ENCODE results near the gene CLP1. TPM values are rescaled to one million over a fixed set of nuclear protein-coding genes. Genes with fewer than 3 reads are reported as not detected.
"Not testable (repeated sequence)": the region's sequence is repeated elsewhere in the genome, so short reads cannot be mapped to it uniquely, and the experiment has no call there.

The CLP1 gene
- total and polyA plus RNA-seq, 2 experiments from 2014 or later = 16.4 to 21.0 TPM

DNA sequence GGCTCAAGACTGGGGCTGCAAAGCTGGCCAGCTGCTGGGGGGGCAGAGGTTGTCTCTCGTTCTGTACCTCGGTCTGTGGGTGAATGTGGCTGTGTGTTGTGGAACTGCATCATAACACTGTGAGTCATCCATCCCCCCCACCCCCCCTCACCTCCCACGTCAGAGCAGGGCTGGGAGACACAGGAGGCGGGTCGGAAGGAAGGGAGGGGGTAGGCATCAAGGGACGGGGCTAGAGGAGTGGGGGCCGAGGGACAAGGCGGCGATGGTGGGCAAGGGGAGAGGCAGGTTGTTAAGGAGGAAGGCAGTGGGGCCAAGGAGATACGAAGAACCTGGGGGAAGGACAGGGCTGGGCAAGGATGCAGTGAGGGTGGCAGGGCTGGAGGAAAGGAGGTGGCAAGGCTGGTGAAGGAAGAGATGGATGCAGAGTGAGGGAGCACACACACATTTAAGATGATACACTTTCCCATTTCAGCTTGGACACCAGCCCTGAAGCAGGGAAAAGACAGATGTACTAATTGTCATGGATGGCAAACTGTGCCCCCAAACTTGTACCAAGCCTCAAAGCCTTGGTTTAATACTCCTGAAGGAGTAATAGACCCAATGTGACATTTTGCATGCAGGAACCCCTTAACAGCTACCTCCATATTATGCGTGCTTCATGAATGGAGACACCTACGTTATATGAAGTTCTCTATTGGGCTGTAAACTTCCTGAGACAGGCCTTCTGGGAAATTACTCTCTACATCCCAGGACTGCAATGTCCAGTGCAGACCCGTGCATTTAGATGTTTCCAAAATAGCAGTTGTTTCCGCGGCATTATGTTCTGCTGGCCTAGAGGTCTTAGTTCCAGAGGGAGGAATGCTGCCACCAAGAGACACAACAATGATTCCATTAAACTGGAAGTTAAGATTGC is 7.5 kb upstream of the CLP1 start, which contains the start of gene YPEL4:
YPEL4 (minus strand) TSS at position 87 of the 913 bp plus-strand sequence. CDS start 2,805 bp downstream, outside the sequence.
- H3K4me2 ChIP-seq (ENCODE audit: unreplicated experiment) = peak within 1 kb of the TSS; percentile 98
- H3F3A ChIP-seq (ENCODE audit: insufficient read depth) = peaks cover 11% of the 10 kb centered on the region; the same call in 1 of the 2 replicates
- H3K4me3 ChIP-seq = peak within 1 kb of the TSS; percentile 79
- in situ Hi-C loops (cut with MboI) = no loop called here
- H3K4me1 ChIP-seq (ENCODE audit: insufficient read depth) = peaks cover 26% of the 10 kb centered on the region
- H3K9me3 ChIP-seq (ENCODE audit: low read depth) = no peaks in the 10 kb centered on the region
- no peaks in the 10 kb centered on the region for H3K9me2 ChIP-seq (ENCODE audit: insufficient read depth)
- H3K36me3 ChIP-seq (ENCODE audit: low read depth) = no peaks in the 10 kb centered on the region
- no peaks in the 10 kb centered on the region for H3K27me3 ChIP-seq (replicated peaks; ENCODE audit: insufficient read depth)
- H2AFZ ChIP-seq = peak within 1 kb of the TSS; percentile 51; the same call in 1 of the 2 replicates
- peak within 1 kb of the TSS; percentile 70 for H3K9ac ChIP-seq
- WGBS, 2 experiments (ENCODE audit: low coverage in 1 of 2, low lambda C conversion rate in 2 of 2, missing lambda C conversion rate in 2 of 2) = 7 to 18% methylated on average over 6 to 15 of the region's 15 CpGs
- H4K20me1 ChIP-seq (ENCODE audit: insufficient read depth) = no peaks in the 10 kb centered on the region; the same call in 1 of the 2 replicates
- TF ChIP-seq EZH2 (IDR thresholded peaks at IDR 0.05; ENCODE audit: insufficient read depth, poor library complexity, severe bottlenecking) (no peak), EZH2phosphoT487 (IDR thresholded peaks at IDR 0.05; ENCODE audit: insufficient read depth, low read depth) (no peak)
- H3K27ac ChIP-seq = peak within 1 kb of the TSS; percentile 38; the same call in 1 of the 2 replicates
- H3K79me2 ChIP-seq (ENCODE audit: insufficient read depth) = no peaks in the 10 kb centered on the region
- peak; percentile 88 for DNase-seq

DNA sequence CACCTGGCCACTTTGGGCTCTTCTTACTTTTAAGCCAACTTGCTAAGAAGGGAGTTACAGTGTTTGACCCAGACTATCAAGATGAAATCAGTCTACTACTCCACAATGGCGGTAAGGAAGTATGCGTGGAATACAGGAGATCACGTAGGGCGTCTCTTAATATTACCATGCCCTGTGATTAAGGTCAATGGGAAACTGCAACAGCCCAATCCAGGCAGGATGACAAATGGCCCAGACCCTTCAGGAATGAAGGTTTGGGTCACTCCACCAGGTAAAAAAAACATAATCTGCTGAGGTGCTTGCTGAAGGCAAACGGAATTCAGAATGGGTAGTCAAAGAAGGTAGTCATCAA is 6.8 kb upstream of the CLP1 start:
- Histone ChIP-seq H3K4me2 (ENCODE audit: unreplicated experiment) (no peak overlapping the region), H2AFZ (no peak overlapping the region), H3K27ac (no peak overlapping the region), H3K36me3 (ENCODE audit: low read depth) (no peaks in the 10 kb centered on the region), H3K9me2 (ENCODE audit: insufficient read depth) (no peaks in the 10 kb centered on the region), H3F3A (ENCODE audit: insufficient read depth) (peaks cover 11% of the 10 kb centered on the region; the same call in 1 of the 2 replicates), H3K4me1 (ENCODE audit: insufficient read depth) (peaks cover 26% of the 10 kb centered on the region), H3K9ac (no peak overlapping the region), H3K79me2 (ENCODE audit: insufficient read depth) (no peaks in the 10 kb centered on the region), H3K9me3 (ENCODE audit: low read depth) (no peaks in the 10 kb centered on the region), H3K4me3 (no peak overlapping the region), H3K27me3 (replicated peaks; ENCODE audit: insufficient read depth) (no peaks in the 10 kb centered on the region), H4K20me1 (ENCODE audit: insufficient read depth) (no peaks in the 10 kb centered on the region)
- 46 to 50% methylated on average over 5 of the region's 5 CpGs for WGBS, 2 experiments (ENCODE audit: low coverage in 1 of 2, low lambda C conversion rate in 2 of 2, missing lambda C conversion rate in 2 of 2)
- in situ Hi-C loops (cut with MboI) = no loop called here
- no peak for TF ChIP-seq EZH2phosphoT487 (IDR thresholded peaks at IDR 0.05; ENCODE audit: insufficient read depth, low read depth)
- TF ChIP-seq EZH2 (IDR thresholded peaks at IDR 0.05; ENCODE audit: insufficient read depth, poor library complexity, severe bottlenecking) = no peak
- no peak for DNase-seq

DNA sequence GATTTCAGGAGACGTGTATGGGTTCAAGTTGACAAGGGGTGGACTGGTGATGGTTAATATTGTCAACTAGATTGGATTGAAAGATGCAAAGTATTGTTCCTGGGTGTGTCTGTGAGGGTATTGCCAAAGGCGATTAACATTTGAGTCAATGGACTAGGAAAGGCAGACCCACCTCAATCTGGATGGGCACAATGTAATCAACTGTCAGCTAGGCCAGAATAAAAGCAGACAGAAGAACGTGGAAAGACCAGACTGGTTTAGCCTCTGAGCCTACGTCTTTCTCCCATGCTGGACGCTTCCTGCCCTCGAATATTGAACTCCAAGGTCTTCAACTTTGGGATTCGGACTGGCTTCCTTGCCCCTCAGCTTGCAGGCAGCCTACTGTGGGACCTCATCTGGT is 6.2 kb upstream of the CLP1 start:
- H3K4me2 ChIP-seq (ENCODE audit: unreplicated experiment) = no peak overlapping the region
- H2AFZ ChIP-seq = no peak overlapping the region
- peaks cover 11% of the 10 kb centered on the region for H3F3A ChIP-seq (ENCODE audit: insufficient read depth)
- no peaks in the 10 kb centered on the region for H3K36me3 ChIP-seq (ENCODE audit: low read depth)
- TF ChIP-seq EZH2phosphoT487 (IDR thresholded peaks at IDR 0.05; ENCODE audit: insufficient read depth, low read depth) = no peak
- TF ChIP-seq EZH2 (IDR thresholded peaks at IDR 0.05; ENCODE audit: insufficient read depth, poor library complexity, severe bottlenecking) = no peak
- WGBS, 2 experiments (ENCODE audit: low coverage in 1 of 2, low lambda C conversion rate in 2 of 2, missing lambda C conversion rate in 2 of 2) = 50% methylated on average over 7 of the region's 7 CpGs
- no peak overlapping the region for H3K9ac ChIP-seq
- peaks cover 26% of the 10 kb centered on the region for H3K4me1 ChIP-seq (ENCODE audit: insufficient read depth)
- H4K20me1 ChIP-seq (ENCODE audit: insufficient read depth) = no peaks in the 10 kb centered on the region
- no peak for DNase-seq
- H3K79me2 ChIP-seq (ENCODE audit: insufficient read depth) = no peaks in the 10 kb centered on the region
- in situ Hi-C loops (cut with MboI) = no loop called here
- no peak overlapping the region for H3K27ac ChIP-seq
- H3K27me3 ChIP-seq (replicated peaks; ENCODE audit: insufficient read depth) = no peaks in the 10 kb centered on the region
- H3K9me2 ChIP-seq (ENCODE audit: insufficient read depth) = no peaks in the 10 kb centered on the region
- H3K9me3 ChIP-seq (ENCODE audit: low read depth) = no peaks in the 10 kb centered on the region
- no peak overlapping the region for H3K4me3 ChIP-seq

DNA sequence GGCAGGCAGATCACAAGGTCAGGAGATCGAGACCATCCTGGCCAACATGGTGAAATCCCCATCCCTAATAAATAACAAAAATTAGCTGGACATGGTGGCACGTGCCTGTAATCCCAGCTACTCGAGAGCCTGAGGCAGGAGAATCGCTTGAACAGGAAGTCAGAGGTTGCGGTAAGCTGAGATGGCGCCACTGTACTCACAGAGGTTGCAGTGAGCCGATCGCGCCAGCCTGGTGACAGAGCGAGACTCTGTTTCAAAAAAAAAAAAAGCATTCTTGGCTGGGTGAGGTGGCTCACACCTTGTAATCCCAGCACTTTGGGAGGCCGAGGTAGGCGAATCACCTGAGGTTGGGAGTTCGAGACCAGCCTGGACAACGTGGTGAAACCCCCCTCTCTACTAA is 5.3 kb upstream of the CLP1 start:
- peaks cover 11% of the 10 kb centered on the region for H3F3A ChIP-seq (ENCODE audit: insufficient read depth)
- in situ Hi-C loops (cut with MboI); H3K36me3 ChIP-seq (ENCODE audit: low read depth); H3K4me3 ChIP-seq; H3K27ac ChIP-seq; H3K9me3 ChIP-seq (ENCODE audit: low read depth); H3K9ac ChIP-seq; H3K4me2 ChIP-seq (ENCODE audit: unreplicated experiment); H3K9me2 ChIP-seq (ENCODE audit: insufficient read depth); H2AFZ ChIP-seq; H3K79me2 ChIP-seq (ENCODE audit: insufficient read depth); H4K20me1 ChIP-seq (ENCODE audit: insufficient read depth); DNase-seq; H3K27me3 ChIP-seq (replicated peaks; ENCODE audit: insufficient read depth): not testable (repeated sequence)
- 80 to 81% methylated on average over 14 of the region's 14 CpGs for WGBS, 2 experiments (ENCODE audit: low coverage in 1 of 2, low lambda C conversion rate in 2 of 2, missing lambda C conversion rate in 2 of 2)
- H3K4me1 ChIP-seq (ENCODE audit: insufficient read depth) = peaks cover 23% of the 10 kb centered on the region
